Measurements from ENCODE around the gene SEZ6. TPM values are rescaled to one million over a fixed set of nuclear protein-coding genes. Genes with fewer than 3 reads are reported as not detected.

Gene SEZ6
- total RNA-seq, 1 donor from 2014 or later, result not detected

- peak; percentile 85 for DNase-seq (ENCODE audit: low spot score)
These were observed 48.4 kb downstream of the SEZ6 start for GRCh38 chr17:28957277-28957991.

- DNase-seq (ENCODE audit: low spot score), result peak; percentile 59
These were observed 49.0 kb downstream of the SEZ6 start for GRCh38 chr17:28956861-28957260.

- no peak for DNase-seq (ENCODE audit: low spot score)
These were observed 49.7 kb downstream of the SEZ6 start for GRCh38 chr17:28956112-28956511.

GRCh38 chr17:28955408-28955807 lies 50.4 kb downstream of the SEZ6 start:
- peak; percentile 82 for DNase-seq (ENCODE audit: low spot score)

GRCh38 chr17:28954886-28955285 lies 50.9 kb downstream of the SEZ6 start:
- DNase-seq (ENCODE audit: low spot score), result peak; percentile 14

- peak; percentile 59 for DNase-seq (ENCODE audit: low spot score)
These were observed 52.3 kb downstream of the SEZ6 start for GRCh38 chr17:28953444-28954118.

- peak; percentile 97 for DNase-seq (ENCODE audit: low spot score)
These were observed 53.5 kb downstream of the SEZ6 start for GRCh38 chr17:28951991-28952975.

GRCh38 chr17:28951428-28951990 lies 54.3 kb downstream of the SEZ6 start, which contains the start of gene PHF12:
TSS of gene PHF12 (minus strand) at chr17:28951518. CDS start at chr17:28950960, 558 bp downstream.
- peak; percentile 99 for DNase-seq (ENCODE audit: low spot score)

GRCh38 chr17:28950752-28951427 lies 54.9 kb downstream of the SEZ6 start:
- no peak for DNase-seq (ENCODE audit: low spot score)

- DNase-seq (ENCODE audit: low spot score), result no peak
These were observed 55.6 kb downstream of the SEZ6 start for GRCh38 chr17:28950017-28950751.

- no peak for DNase-seq (ENCODE audit: low spot score)
These were observed 56.4 kb downstream of the SEZ6 start for GRCh38 chr17:28949185-28950016.

GRCh38 chr17:28948873-28949184 lies 57.0 kb downstream of the SEZ6 start:
- DNase-seq (ENCODE audit: low spot score), result no peak

- no peak for DNase-seq (ENCODE audit: low spot score)
These were observed 57.5 kb downstream of the SEZ6 start for GRCh38 chr17:28948342-28948741.

- no peak for DNase-seq (ENCODE audit: low spot score)
These were observed 58.2 kb downstream of the SEZ6 start for GRCh38 chr17:28947639-28948038.

- no peak for DNase-seq (ENCODE audit: low spot score)
These were observed 59.6 kb downstream of the SEZ6 start for GRCh38 chr17:28946239-28946638.

- no peak for DNase-seq (ENCODE audit: low spot score)
These were observed 60.7 kb downstream of the SEZ6 start for GRCh38 chr17:28944862-28945741.

- DNase-seq (ENCODE audit: low spot score), result no peak
These were observed 61.5 kb downstream of the SEZ6 start for GRCh38 chr17:28944343-28944742.

GRCh38 chr17:28942925-28943324 lies 62.9 kb downstream of the SEZ6 start:
- no peak for DNase-seq (ENCODE audit: low spot score)
